ENCODE results near the gene GAREM1.

Gene GAREM1

DNA sequence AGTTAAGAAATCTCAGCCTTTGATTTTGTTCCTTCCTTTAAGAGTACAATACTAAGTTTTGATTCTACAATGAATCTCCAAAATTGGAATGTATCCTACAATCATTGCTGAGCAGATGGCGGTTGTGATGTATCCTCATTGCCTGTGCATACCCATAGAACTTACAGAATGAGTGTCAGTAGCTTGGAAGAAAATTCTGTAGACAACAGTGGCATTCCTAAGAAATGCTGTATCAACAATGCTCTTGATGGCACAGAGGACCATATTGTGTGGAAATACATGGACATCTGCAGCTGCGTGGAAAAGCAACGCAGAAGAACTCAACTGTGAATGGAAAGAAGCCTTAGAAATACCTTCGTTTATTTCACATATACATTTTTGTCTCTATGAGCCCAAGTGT lies 30.2 kb downstream of the GAREM1 start:
- no peak for DNase-seq (ENCODE audit: low read depth)
- H3K4me3 ChIP-seq (ENCODE audit: control insufficient read depth, low read depth, low read length), result no peak overlapping the region
- TF ChIP-seq, protein P1, sequence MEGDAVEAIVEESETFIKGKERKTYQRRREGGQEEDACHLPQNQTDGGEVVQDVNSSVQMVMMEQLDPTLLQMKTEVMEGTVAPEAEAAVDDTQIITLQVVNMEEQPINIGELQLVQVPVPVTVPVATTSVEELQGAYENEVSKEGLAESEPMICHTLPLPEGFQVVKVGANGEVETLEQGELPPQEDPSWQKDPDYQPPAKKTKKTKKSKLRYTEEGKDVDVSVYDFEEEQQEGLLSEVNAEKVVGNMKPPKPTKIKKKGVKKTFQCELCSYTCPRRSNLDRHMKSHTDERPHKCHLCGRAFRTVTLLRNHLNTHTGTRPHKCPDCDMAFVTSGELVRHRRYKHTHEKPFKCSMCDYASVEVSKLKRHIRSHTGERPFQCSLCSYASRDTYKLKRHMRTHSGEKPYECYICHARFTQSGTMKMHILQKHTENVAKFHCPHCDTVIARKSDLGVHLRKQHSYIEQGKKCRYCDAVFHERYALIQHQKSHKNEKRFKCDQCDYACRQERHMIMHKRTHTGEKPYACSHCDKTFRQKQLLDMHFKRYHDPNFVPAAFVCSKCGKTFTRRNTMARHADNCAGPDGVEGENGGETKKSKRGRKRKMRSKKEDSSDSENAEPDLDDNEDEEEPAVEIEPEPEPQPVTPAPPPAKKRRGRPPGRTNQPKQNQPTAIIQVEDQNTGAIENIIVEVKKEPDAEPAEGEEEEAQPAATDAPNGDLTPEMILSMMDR (conservative IDR thresholded peaks at IDR 0.05; ENCODE audit: control insufficient read depth, insufficient read depth, low read depth, low read length), result no peak

DNA sequence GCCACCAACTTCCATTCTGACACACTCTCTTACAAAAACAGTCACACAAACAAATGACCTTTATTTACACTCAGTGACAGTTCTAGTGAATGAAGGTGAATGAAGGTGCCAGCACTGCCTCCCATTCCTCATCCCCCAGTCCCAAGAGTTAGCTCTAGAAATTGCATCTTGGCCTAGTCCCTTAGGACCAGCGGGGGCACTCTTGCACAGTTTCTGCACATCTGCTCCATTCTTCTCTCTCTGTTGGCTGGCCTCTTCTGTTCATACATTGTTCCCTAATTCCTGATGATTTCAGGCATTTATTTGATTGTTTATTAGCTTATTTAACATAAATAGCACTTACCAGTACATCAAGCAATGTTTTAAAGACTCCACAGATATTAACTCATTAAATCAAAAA lies 30.9 kb downstream of the GAREM1 start:
- no peak overlapping the region for H3K4me3 ChIP-seq (ENCODE audit: control insufficient read depth, low read depth, low read length)
- TF ChIP-seq, protein P1 (conservative IDR thresholded peaks at IDR 0.05; ENCODE audit: control insufficient read depth, insufficient read depth, low read depth, low read length), result peak; percentile 46
- DNase-seq (ENCODE audit: low read depth), result no peak

DNA sequence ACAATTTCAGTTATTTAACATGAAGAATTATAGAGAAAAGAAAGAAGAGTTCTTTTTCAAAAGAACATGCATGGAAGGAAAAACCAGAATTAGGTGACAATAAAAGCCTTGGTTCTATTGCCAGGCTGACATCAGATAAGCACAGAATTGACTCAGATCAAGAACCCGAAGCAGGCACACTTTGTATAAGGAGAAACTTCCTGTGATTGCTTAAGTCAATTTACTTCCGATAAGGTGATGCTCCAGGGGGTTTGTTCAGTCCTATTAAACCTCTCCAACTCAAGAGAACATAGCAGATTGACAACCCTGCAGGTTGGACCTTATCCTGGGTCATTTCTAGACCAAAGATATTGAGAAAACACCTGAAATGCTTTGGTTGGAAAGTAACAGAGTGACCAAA lies 31.4 kb downstream of the GAREM1 start:
- H3K4me3 ChIP-seq (ENCODE audit: control insufficient read depth, low read depth, low read length), result no peak overlapping the region
- TF ChIP-seq, protein P1 (conservative IDR thresholded peaks at IDR 0.05; ENCODE audit: control insufficient read depth, insufficient read depth, low read depth, low read length), result no peak
- no peak for DNase-seq (ENCODE audit: low read depth)

DNA sequence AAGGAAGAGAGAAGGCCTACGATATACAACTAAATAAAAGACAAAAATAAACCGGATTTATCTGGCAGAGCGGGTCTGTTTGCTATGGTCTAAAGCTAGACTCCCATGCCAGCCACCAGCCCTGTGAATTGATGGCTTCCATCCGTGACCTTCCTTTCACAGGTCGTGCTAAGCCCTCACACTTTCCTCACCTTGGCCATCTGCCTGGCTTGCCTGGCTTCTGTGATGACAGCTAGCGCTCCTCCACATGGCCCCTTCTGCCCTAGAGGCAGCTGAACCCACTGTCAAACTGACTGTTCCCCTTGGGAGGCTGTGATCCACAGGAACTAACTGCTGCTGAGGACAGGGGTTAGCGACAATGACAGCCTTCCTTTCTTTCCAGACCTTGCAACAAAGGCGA lies 32.5 kb downstream of the GAREM1 start:
- no peak for DNase-seq (ENCODE audit: low read depth)
- TF ChIP-seq, protein P1 (conservative IDR thresholded peaks at IDR 0.05; ENCODE audit: control insufficient read depth, insufficient read depth, low read depth, low read length), result no peak
- H3K4me3 ChIP-seq (ENCODE audit: control insufficient read depth, low read depth, low read length), result no peak overlapping the region

DNA sequence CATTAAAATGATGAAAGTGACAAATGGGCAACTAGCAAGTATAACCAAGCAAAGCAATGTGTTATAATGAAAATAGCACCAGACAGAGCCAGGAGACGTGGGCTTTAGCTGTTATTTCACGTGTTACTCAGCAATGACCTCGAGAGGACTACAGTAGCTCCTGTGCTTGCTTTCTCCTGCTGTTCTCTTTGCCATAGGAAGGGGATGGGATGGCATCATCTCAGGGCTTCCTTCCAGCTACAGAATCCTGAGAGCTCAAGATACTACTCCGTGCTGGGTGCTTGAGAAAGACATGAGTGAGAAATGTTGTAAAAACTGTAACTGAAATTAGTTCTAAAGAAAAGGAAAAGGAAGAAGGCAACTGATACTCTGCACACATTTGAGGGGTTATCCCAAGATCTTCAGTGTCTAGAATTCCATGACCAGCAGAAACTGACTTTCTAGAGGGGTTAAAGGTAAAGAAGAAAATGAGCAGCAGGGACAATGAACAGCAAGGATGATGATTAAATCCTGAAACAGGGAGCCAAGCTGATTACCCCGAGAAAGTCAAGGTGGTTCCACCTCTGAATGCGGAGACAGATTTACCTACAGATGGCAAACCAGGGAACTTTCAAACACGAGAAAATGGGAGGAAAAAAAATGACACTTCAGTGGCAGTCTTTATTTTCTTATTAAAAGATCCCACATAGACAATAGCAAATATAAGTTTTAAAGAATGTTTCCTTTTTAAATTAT lies 33.4 kb downstream of the GAREM1 start:
- DNase-seq (ENCODE audit: low read depth), result no peak
- H3K4me3 ChIP-seq (ENCODE audit: control insufficient read depth, low read depth, low read length), result no peak overlapping the region
- TF ChIP-seq, protein P1 (conservative IDR thresholded peaks at IDR 0.05; ENCODE audit: control insufficient read depth, insufficient read depth, low read depth, low read length), result no peak

DNA sequence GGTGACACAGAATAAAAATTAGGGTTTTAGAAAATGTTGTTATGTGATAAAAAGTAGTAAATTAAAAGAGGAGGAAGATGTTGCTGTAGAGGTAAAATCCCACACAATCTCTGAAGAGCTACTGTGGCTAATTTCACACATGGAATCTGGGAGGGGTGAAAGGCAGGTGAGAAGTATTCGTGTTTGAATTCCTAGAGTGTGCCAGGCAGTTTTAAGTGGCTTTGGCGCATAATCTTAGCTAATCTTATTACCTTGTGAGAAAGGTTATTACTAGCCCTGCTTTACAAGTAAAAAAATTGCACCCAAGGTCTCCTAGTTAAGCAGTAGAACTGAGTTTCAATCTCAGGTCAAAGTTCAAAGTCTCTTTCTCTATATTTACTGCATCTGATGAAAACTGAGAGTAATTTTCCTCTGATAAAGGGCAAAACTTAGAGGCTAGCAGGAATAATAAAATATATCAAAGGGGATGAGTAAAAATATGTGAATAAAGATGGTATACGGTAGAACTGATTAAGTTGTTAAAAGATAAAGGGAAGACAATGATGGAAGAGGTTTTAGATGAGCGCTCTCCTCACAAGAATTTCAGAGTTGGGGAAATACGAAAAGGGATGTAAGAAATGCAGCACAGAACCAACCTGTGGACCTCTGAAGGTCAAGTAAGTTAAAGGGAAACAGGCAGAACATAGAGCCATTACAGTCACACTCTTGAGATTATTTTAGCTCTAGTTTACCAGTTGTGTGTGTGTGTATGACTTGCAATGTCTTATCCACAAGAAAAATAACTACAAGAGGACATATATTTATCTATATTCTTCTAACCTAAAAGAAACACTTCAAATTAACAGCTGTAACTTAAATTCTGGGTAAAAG lies 34.8 kb downstream of the GAREM1 start:
- TF ChIP-seq, protein P1 (conservative IDR thresholded peaks at IDR 0.05; ENCODE audit: control insufficient read depth, insufficient read depth, low read depth, low read length), result no peak
- no peak for DNase-seq (ENCODE audit: low read depth)
- H3K4me3 ChIP-seq (ENCODE audit: control insufficient read depth, low read depth, low read length), result no peak overlapping the region

Measured in fibroblast of mammary gland (primary cell).